IPS-11a (cell line): ENCODE data around the gene ANKRD60.

Experiments used
- H3K4me3 ChIP-seq: one replicate; pipeline ENCODE4 v1.5.1; 2013; ENCODE audit warnings: low read depth, low read length, control low read depth

ANKRD60 gene

GRCh38 chr20:58224974-58225373 lies 3.5 kb downstream of the ANKRD60 start:
- no peak overlapping the region for H3K4me3 ChIP-seq

- no peak overlapping the region for H3K4me3 ChIP-seq
These were observed 4.4 kb downstream of the ANKRD60 start for GRCh38 chr20:58224097-58224496.

- H3K4me3 ChIP-seq, result no peak overlapping the region
These were observed 5.0 kb downstream of the ANKRD60 start for GRCh38 chr20:58223358-58223941.

- no peak overlapping the region for H3K4me3 ChIP-seq
These were observed 6.0 kb downstream of the ANKRD60 start for GRCh38 chr20:58222446-58222845.

GRCh38 chr20:58219342-58219700 lies 9.1 kb downstream of the ANKRD60 start:
- no peak overlapping the region for H3K4me3 ChIP-seq

GRCh38 chr20:58218665-58219341 lies 9.7 kb downstream of the ANKRD60 start:
- no peak overlapping the region for H3K4me3 ChIP-seq

GRCh38 chr20:58216334-58216733 lies 12.1 kb downstream of the ANKRD60 start:
- H3K4me3 ChIP-seq, result no peak overlapping the region

GRCh38 chr20:58215116-58215515 lies 13.3 kb downstream of the ANKRD60 start:
- H3K4me3 ChIP-seq, result no peak overlapping the region

- no peak overlapping the region for H3K4me3 ChIP-seq
These were observed 14.1 kb downstream of the ANKRD60 start for GRCh38 chr20:58214310-58214709.

- no peak overlapping the region for H3K4me3 ChIP-seq
These were observed 14.7 kb downstream of the ANKRD60 start for GRCh38 chr20:58213716-58214115.

- no peak overlapping the region for H3K4me3 ChIP-seq
These were observed 15.3 kb downstream of the ANKRD60 start for GRCh38 chr20:58213121-58213520.

- no peak overlapping the region for H3K4me3 ChIP-seq
These were observed 15.8 kb downstream of the ANKRD60 start for GRCh38 chr20:58212636-58213035.

- H3K4me3 ChIP-seq, result no peak overlapping the region
These were observed 18.1 kb downstream of the ANKRD60 start for GRCh38 chr20:58210398-58210747.

GRCh38 chr20:58209652-58210397 lies 18.6 kb downstream of the ANKRD60 start:
- no peak overlapping the region for H3K4me3 ChIP-seq

GRCh38 chr20:58208944-58209343 lies 19.5 kb downstream of the ANKRD60 start:
- H3K4me3 ChIP-seq, result no peak overlapping the region

GRCh38 chr20:58205850-58206249 lies 22.6 kb downstream of the ANKRD60 start:
- no peak overlapping the region for H3K4me3 ChIP-seq

- no peak overlapping the region for H3K4me3 ChIP-seq
These were observed 26.4 kb downstream of the ANKRD60 start for GRCh38 chr20:58202044-58202443.

- H3K4me3 ChIP-seq, result no peak overlapping the region
These were observed 26.8 kb downstream of the ANKRD60 start for GRCh38 chr20:58201616-58202015.

- H3K4me3 ChIP-seq, result no peak overlapping the region
These were observed 29.0 kb downstream of the ANKRD60 start for GRCh38 chr20:58199469-58199868.

- H3K4me3 ChIP-seq, result no peak overlapping the region
These were observed 29.5 kb downstream of the ANKRD60 start for GRCh38 chr20:58198901-58199355.

- H3K4me3 ChIP-seq, result no peak overlapping the region
These were observed 30.1 kb downstream of the ANKRD60 start for GRCh38 chr20:58198384-58198783.

- H3K4me3 ChIP-seq, result no peak overlapping the region
These were observed 31.3 kb downstream of the ANKRD60 start for GRCh38 chr20:58197185-58197469.
